GM23248 (cell line): Measurements from ENCODE around the gene SERPIND1. TPM values are rescaled to one million over a fixed set of nuclear protein-coding genes. Genes with fewer than 3 reads are reported as not detected.

ENCODE experiments used
- DNase-seq: peaks from one replicate; pipeline ENCODE4 v3.0.0-alpha.2; 2015
- H2AFZ ChIP-seq: fragments of 200-600 bp; sonication (generic); 2 replicates; pipeline ENCODE4 v1.6.1; 2016; ENCODE audit warnings: antibody characterized with exemption
- H3F3A ChIP-seq: fragments of 200-600 bp; sonication (generic); 2 replicates; pipeline ENCODE4 v1.6.1; 2016; ENCODE audit warnings: mild to moderate bottlenecking, antibody characterized with exemption, mixed run types; ENCODE audit not compliant: insufficient read depth
- H3K27ac ChIP-seq: fragments of 200-600 bp; sonication (generic); 2 replicates; pipeline ENCODE4 v1.5.1; 2016; ENCODE audit warnings: mild to moderate bottlenecking
- H3K27me3 ChIP-seq: fragments of 200-600 bp; sonication (generic); replicated peaks from 2 replicates; pipeline ENCODE4 v1.6.1; 2016; ENCODE audit warnings: mild to moderate bottlenecking; ENCODE audit not compliant: insufficient read depth
- H3K36me3 ChIP-seq: fragments of 200-600 bp; sonication (generic); 2 replicates; pipeline ENCODE4 v1.6.1; 2016; ENCODE audit warnings: low read depth, mild to moderate bottlenecking
- H3K4me1 ChIP-seq: fragments of 200-600 bp; sonication (generic); 2 replicates; pipeline ENCODE4 v1.6.1; 2016; ENCODE audit warnings: mild to moderate bottlenecking; ENCODE audit not compliant: insufficient read depth
- H3K4me2 ChIP-seq: fragments of 200-600 bp; sonication (generic); one replicate; pipeline ENCODE4 v1.6.1; 2016; ENCODE audit warnings: mild to moderate bottlenecking; ENCODE audit not compliant: unreplicated experiment
- H3K4me3 ChIP-seq: fragments of 200-600 bp; sonication (generic); 2 replicates; pipeline ENCODE4 v1.5.1; 2016; ENCODE audit warnings: mild to moderate bottlenecking
- H3K79me2 ChIP-seq: fragments of 200-600 bp; sonication (generic); 2 replicates; pipeline ENCODE4 v1.6.1; 2016; ENCODE audit warnings: mild to moderate bottlenecking; ENCODE audit not compliant: insufficient read depth
- H3K9ac ChIP-seq: fragments of 200-600 bp; sonication (generic); 2 replicates; pipeline ENCODE4 v1.6.1; 2016; ENCODE audit warnings: mild to moderate bottlenecking
- H3K9me2 ChIP-seq: fragments of 200-600 bp; sonication (generic); 2 replicates; pipeline ENCODE4 v1.6.1; 2016; ENCODE audit warnings: mixed run types, mild to moderate bottlenecking, moderate library complexity; ENCODE audit not compliant: insufficient read depth
- H3K9me3 ChIP-seq: fragments of 200-600 bp; sonication (generic); one replicate; pipeline ENCODE4 v1.6.1; 2017; ENCODE audit warnings: low read depth
- H4K20me1 ChIP-seq: fragments of 200-600 bp; sonication (generic); 2 replicates; pipeline ENCODE4 v1.6.0; 2016; ENCODE audit not compliant: insufficient read depth
- EZH2 ChIP-seq: fragments of 200-600 bp; sonication (generic); IDR thresholded peaks from 2 replicates; pipeline ENCODE4 v1.6.1; 2018; ENCODE audit warnings: antibody characterized with exemption, mild to moderate bottlenecking; ENCODE audit not compliant: insufficient read depth, poor library complexity, severe bottlenecking
- EZH2phosphoT487 ChIP-seq: fragments of 200-600 bp; sonication (generic); IDR thresholded peaks from 2 replicates; pipeline ENCODE4 v1.6.1; 2018; ENCODE audit warnings: antibody characterized with exemption, moderate library complexity, mild to moderate bottlenecking, low read depth; ENCODE audit not compliant: insufficient read depth
- WGBS, 2 experiments: methylation state at CpG; one replicate each; pipeline ENCODE4 v1.1.6; 2015 to 2017; ENCODE audit warnings: low lambda C conversion rate in 2 of 2, low coverage in 1 of 2; ENCODE audit errors: missing lambda C conversion rate in 2 of 2; 5-methylcytosine and 5-hydroxymethylcytosine counted together
- in situ Hi-C: fragments of 300-500 bp; cut with MboI; formaldehyde crosslinking; loops from 2 replicates; pipeline ENCODE4 v1.15.0; 2020
- polyA plus RNA-seq: library from polyadenylated mRNA; unstranded; fragments of >200 nt; fragmentation: Nextera tagmentation; extraction: Ambion mirVana; gene quantifications from 2 replicates; pipeline ENCODE4 v1.2.1, GENCODE V29; 2016
- total RNA-seq: library from RNA; depleted of rRNA; stranded (reverse); fragments of >200 nt; shearing (Covaris generic); gene quantifications from 2 replicates; pipeline ENCODE4 v1.2.3, GENCODE V29; 2014

Gene SERPIND1
- total and polyA plus RNA-seq, 2 experiments from 2014 or later = 0.26 TPM; not detected in 1

DNA sequence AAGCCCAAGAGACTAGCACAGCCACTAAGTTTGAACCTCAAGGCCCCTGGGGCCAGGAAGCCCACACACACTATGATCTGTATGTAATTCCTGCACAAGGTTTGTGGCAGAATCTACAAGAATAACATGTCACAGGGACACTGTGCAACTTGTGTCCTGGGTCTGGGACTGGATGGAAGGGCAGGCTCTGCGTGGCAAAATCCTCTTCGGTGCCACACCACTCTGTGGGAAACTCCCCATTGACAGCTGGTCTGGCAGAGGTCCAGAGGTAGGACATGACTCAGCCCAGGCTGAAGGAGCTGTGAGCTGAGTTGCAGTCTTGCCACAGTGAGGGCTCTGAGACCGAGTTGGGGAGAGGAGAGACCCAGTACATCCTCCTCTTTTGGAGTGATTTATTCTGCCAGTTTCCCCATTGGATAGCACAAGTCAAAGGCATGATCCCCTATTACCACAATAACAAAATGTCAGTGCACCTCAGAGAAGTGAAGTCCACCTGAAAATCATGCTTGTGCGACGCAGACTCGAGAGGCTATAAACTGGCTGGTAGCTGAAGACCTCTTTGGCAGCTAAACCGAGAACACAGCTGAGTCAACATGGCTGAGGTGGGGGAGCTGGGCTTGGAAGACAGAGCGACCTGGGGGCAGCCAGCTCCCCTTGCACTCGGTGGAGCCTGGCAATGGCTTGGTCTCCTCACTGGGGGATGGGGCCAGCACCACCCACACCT, 23.3 kb upstream of the SERPIND1 start:
- no peak overlapping the region for H3K4me2 ChIP-seq
- TF ChIP-seq EZH2phosphoT487 = no peak
- no peak for TF ChIP-seq EZH2
- H3K4me3 ChIP-seq = no peak overlapping the region
- H3F3A ChIP-seq = peaks cover 9% of the 10 kb centered on the region; the same call in 1 of the 2 replicates
- H3K9ac ChIP-seq = peak overlapping the region; percentile 39; the same call in 1 of the 2 replicates
- H3K79me2 ChIP-seq = no peaks in the 10 kb centered on the region
- peak overlapping the region; percentile 39; the same call in 1 of the 2 replicates for H3K27ac ChIP-seq
- H3K9me3 ChIP-seq = no peaks in the 10 kb centered on the region
- H3K4me1 ChIP-seq = peaks cover 12% of the 10 kb centered on the region
- DNase-seq = peak; percentile 93
- H2AFZ ChIP-seq = no peak overlapping the region
- 45 to 49% methylated on average over 9 of the region's 9 CpGs for WGBS, 2 experiments
- H3K36me3 ChIP-seq = peaks cover 8% of the 10 kb centered on the region; the same call in 1 of the 2 replicates
- no peaks in the 10 kb centered on the region for H4K20me1 ChIP-seq
- in situ Hi-C loops = no loop called here
- H3K9me2 ChIP-seq = no peaks in the 10 kb centered on the region
- H3K27me3 ChIP-seq = no peaks in the 10 kb centered on the region

GRCh38 chr22:20751185-20751851, 22.6 kb upstream of the SERPIND1 start:
- DNase-seq = no peak

GRCh38 chr22:20752104-20752741, 21.7 kb upstream of the SERPIND1 start:
- DNase-seq = no peak
- Histone ChIP-seq H3K36me3 (peaks cover 3% of the 10 kb centered on the region; the same call in 1 of the 2 replicates), H3K4me2 (no peak overlapping the region), H3K27me3 (no peaks in the 10 kb centered on the region), H3K9me2 (no peaks in the 10 kb centered on the region), H3K9me3 (no peaks in the 10 kb centered on the region), H2AFZ (no peak overlapping the region), H3K4me1 (peaks cover 12% of the 10 kb centered on the region), H3K4me3 (no peak overlapping the region), H3K27ac (no peak overlapping the region), H3K79me2 (no peaks in the 10 kb centered on the region), H3F3A (peaks cover 9% of the 10 kb centered on the region; the same call in 1 of the 2 replicates), H3K9ac (no peak overlapping the region), H4K20me1 (no peaks in the 10 kb centered on the region)
- TF ChIP-seq EZH2 (no peak), EZH2phosphoT487 (no peak)
- in situ Hi-C loops = no loop called here
- WGBS, 2 experiments = 97 to 98% methylated on average over 7 of the region's 7 CpGs

More at GRCh38 chr22:20751185-20751851, 22.6 kb upstream of the SERPIND1 start:
- no peaks in the 10 kb centered on the region for H4K20me1 ChIP-seq
- H3K9me3 ChIP-seq = no peaks in the 10 kb centered on the region
- TF ChIP-seq EZH2phosphoT487 (no peak), EZH2 (no peak)
- H3K27me3 ChIP-seq = no peaks in the 10 kb centered on the region
- no peak overlapping the region for H3K4me3 ChIP-seq
- H2AFZ ChIP-seq = no peak overlapping the region
- WGBS, 2 experiments = 93 to 95% methylated on average over 16 to 18 of the region's 18 CpGs
- H3K79me2 ChIP-seq = no peaks in the 10 kb centered on the region
- in situ Hi-C loops = no loop called here
- peaks cover 9% of the 10 kb centered on the region; the same call in 1 of the 2 replicates for H3F3A ChIP-seq
- H3K4me2 ChIP-seq = no peak overlapping the region
- H3K9ac ChIP-seq = no peak overlapping the region
- no peaks in the 10 kb centered on the region for H3K9me2 ChIP-seq
- no peak overlapping the region for H3K27ac ChIP-seq
- peaks cover 12% of the 10 kb centered on the region for H3K4me1 ChIP-seq
- peaks cover 8% of the 10 kb centered on the region; the same call in 1 of the 2 replicates for H3K36me3 ChIP-seq

DNA sequence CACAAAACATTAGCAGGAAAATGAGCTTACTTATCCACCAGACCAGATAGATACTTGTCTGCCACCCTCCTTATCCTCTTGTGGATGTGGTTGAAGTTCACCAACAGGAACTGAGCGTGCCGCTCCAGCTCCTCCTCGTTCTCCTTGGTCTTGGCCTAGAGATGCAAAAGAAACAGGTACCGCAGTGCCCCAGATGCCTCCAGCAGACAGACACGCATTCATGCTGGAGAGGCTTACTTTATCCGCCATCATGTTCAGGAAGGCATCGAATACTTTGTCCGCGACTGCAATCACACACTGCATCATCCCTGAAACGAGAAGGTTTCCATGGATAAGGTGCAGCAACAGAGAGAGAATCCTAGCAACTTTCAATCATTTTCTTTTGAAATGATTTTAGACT, 21.0 kb upstream of the SERPIND1 start:
- Histone ChIP-seq H3F3A (peaks cover 9% of the 10 kb centered on the region; the same call in 1 of the 2 replicates), H3K4me3 (no peak overlapping the region), H4K20me1 (no peaks in the 10 kb centered on the region), H3K9me2 (no peaks in the 10 kb centered on the region), H3K4me2 (no peak overlapping the region), H2AFZ (no peak overlapping the region), H3K36me3 (no peaks in the 10 kb centered on the region; the same call in 1 of the 2 replicates), H3K9ac (no peak overlapping the region), H3K27me3 (no peaks in the 10 kb centered on the region), H3K9me3 (no peaks in the 10 kb centered on the region), H3K27ac (no peak overlapping the region), H3K4me1 (peaks cover 12% of the 10 kb centered on the region), H3K79me2 (no peaks in the 10 kb centered on the region)
- WGBS, 2 experiments = 97 to 100% methylated on average over 10 of the region's 10 CpGs
- no peak for TF ChIP-seq EZH2phosphoT487
- TF ChIP-seq EZH2 = no peak
- in situ Hi-C loops = no loop called here
- DNase-seq = no peak
